ENCODE measurements around the gene ACSF3.
"Not testable (repeated sequence)": the region's sequence is repeated elsewhere in the genome, so short reads cannot be mapped to it uniquely, and the experiment has no call there.

ACSF3 gene

GRCh38 chr16:89163297-89163696, 69.6 kb downstream of the ACSF3 start:
- DNase-seq = no peak

- DNase-seq = no peak
Measured at GRCh38 chr16:89164436-89164835, 70.8 kb downstream of the ACSF3 start.

- no peak for DNase-seq
Measured at GRCh38 chr16:89164847-89165680, 71.4 kb downstream of the ACSF3 start.

GRCh38 chr16:89165681-89165979, 72.0 kb downstream of the ACSF3 start:
- DNase-seq = not testable (repeated sequence)

GRCh38 chr16:89166696-89167424, 73.2 kb downstream of the ACSF3 start:
- no peak for DNase-seq

- peak; percentile 89 for DNase-seq
Measured at GRCh38 chr16:89167425-89167941, 73.8 kb downstream of the ACSF3 start.

- DNase-seq = no peak
Measured at GRCh38 chr16:89168381-89169189, 74.9 kb downstream of the ACSF3 start.

- no peak for DNase-seq
Measured at GRCh38 chr16:89169778-89170177, 76.1 kb downstream of the ACSF3 start.

- peak; percentile 26 for DNase-seq
Measured at GRCh38 chr16:89170346-89171215, 76.9 kb downstream of the ACSF3 start.

GRCh38 chr16:89171216-89172170, 77.8 kb downstream of the ACSF3 start, which contains the start of gene CDH15:
Gene CDH15 (plus strand): TSS chr16:89171748. CDS start chr16:89171832, 84 bp downstream.
- DNase-seq = peak; percentile 98

- no peak for DNase-seq
Measured at GRCh38 chr16:89172171-89172527, 78.5 kb downstream of the ACSF3 start.

GRCh38 chr16:89172528-89173173, 79.0 kb downstream of the ACSF3 start:
- no peak for DNase-seq

GRCh38 chr16:89173174-89173921, 79.7 kb downstream of the ACSF3 start:
- no peak for DNase-seq

GRCh38 chr16:89174055-89174827, 80.6 kb downstream of the ACSF3 start:
- no peak for DNase-seq

GRCh38 chr16:89174877-89175276, 81.2 kb downstream of the ACSF3 start:
- DNase-seq = no peak

GRCh38 chr16:89175280-89176146, 81.9 kb downstream of the ACSF3 start:
- DNase-seq = no peak

- DNase-seq = no peak
Measured at GRCh38 chr16:89176147-89176690, 82.6 kb downstream of the ACSF3 start.

GRCh38 chr16:89176717-89177116, 83.1 kb downstream of the ACSF3 start:
- no peak for DNase-seq
